Astrocyte (in vitro differentiated cells and primary cell): Measurements from ENCODE around the gene PHF11. TPM values are rescaled to one million over a fixed set of nuclear protein-coding genes. Genes with fewer than 3 reads are reported as not detected.

ENCODE experiments used
- DNase-seq: peaks from one replicate; pipeline ENCODE4 v3.0.0-alpha.2; 2010; ENCODE audit warnings: low read depth
- FAIRE-seq: peaks from 2 replicates; lab custom pipeline; 2011; peaks lifted over from hg19 to GRCh38; lab: Jason Lieb, UNC
- H2AFZ ChIP-seq: 2 replicates; pipeline ENCODE4 v1.6.0; 2012; ENCODE audit warnings: low read depth, low read length, inconsistent platforms
- H3K27ac ChIP-seq: 2 replicates; pipeline ENCODE4 v1.5.1; 2011; ENCODE audit warnings: low read depth, low read length, inconsistent platforms
- H3K27me3 ChIP-seq: 2 replicates; pipeline ENCODE4 v1.6.0; 2011; ENCODE audit warnings: low read length, inconsistent platforms; ENCODE audit not compliant: insufficient read depth
- H3K36me3 ChIP-seq: 2 replicates; pipeline ENCODE4 v1.5.1; 2011; ENCODE audit warnings: low read length, inconsistent platforms; ENCODE audit not compliant: insufficient read depth
- H3K4me1 ChIP-seq: 2 replicates; pipeline ENCODE4 v1.5.1; 2011; ENCODE audit warnings: low read length, inconsistent platforms; ENCODE audit not compliant: insufficient read depth
- H3K4me2 ChIP-seq: 2 replicates; pipeline ENCODE4 v1.6.0; 2012; ENCODE audit warnings: low read length, inconsistent platforms
- H3K4me3 ChIP-seq: 2 replicates; pipeline ENCODE4 v1.5.1; 2011; ENCODE audit warnings: low read depth, mild to moderate bottlenecking, low read length, inconsistent platforms; ENCODE audit not compliant: insufficient read depth
- H3K79me2 ChIP-seq: 2 replicates; pipeline ENCODE4 v1.6.0; 2012; ENCODE audit warnings: mild to moderate bottlenecking, low read length, inconsistent platforms; ENCODE audit not compliant: insufficient read depth
- H3K9ac ChIP-seq: 2 replicates; pipeline ENCODE4 v1.6.0; 2012; ENCODE audit warnings: mild to moderate bottlenecking, low read length, inconsistent platforms
- H3K9me3 ChIP-seq: 2 replicates; pipeline ENCODE4 v1.5.1; 2012; ENCODE audit warnings: low read depth, mild to moderate bottlenecking, low read length, inconsistent platforms; ENCODE audit not compliant: insufficient read depth
- H4K20me1 ChIP-seq: 2 replicates; pipeline ENCODE4 v1.6.0; 2012; ENCODE audit warnings: low read length, inconsistent platforms; ENCODE audit not compliant: insufficient read depth
- H3K27ac Mint-ChIP-seq: one replicate; pipeline ENCODE4 v1.8.0; 2021; ENCODE audit warnings: mild to moderate bottlenecking, mixed read lengths; ENCODE audit not compliant: unreplicated experiment
- H3K27me3 Mint-ChIP-seq: one replicate; pipeline ENCODE4 v1.8.0; 2021; ENCODE audit warnings: low read depth, mixed read lengths; ENCODE audit not compliant: unreplicated experiment
- H3K36me3 Mint-ChIP-seq: one replicate; pipeline ENCODE4 v1.8.0; 2021; ENCODE audit warnings: low read depth, mixed read lengths; ENCODE audit not compliant: unreplicated experiment
- H3K4me1 Mint-ChIP-seq: one replicate; pipeline ENCODE4 v1.8.0; 2021; ENCODE audit warnings: low read depth, mixed read lengths; ENCODE audit not compliant: unreplicated experiment
- H3K4me3 Mint-ChIP-seq: one replicate; pipeline ENCODE4 v1.8.0; 2021; ENCODE audit warnings: mild to moderate bottlenecking, moderate library complexity, mixed read lengths; ENCODE audit not compliant: unreplicated experiment
- H3K9me3 Mint-ChIP-seq: one replicate; pipeline ENCODE4 v1.8.0; 2021; ENCODE audit warnings: mild to moderate bottlenecking, mixed read lengths; ENCODE audit not compliant: unreplicated experiment
- EZH2 ChIP-seq: IDR thresholded peaks from 2 replicates; pipeline ENCODE4 v1.6.1; 2012; ENCODE audit warnings: mild to moderate bottlenecking, low read length, inconsistent platforms; ENCODE audit not compliant: insufficient read depth
- total RNA-seq: library from RNA; stranded (reverse); gene quantifications from 2 replicates; pipeline ENCODE4 v1.2.1, GENCODE V29; 2021
- TF ChIP-seq, protein P1 (sequence below): IDR thresholded peaks from 2 replicates; pipeline ENCODE4 v1.5.1; 2011; ENCODE audit warnings: low read depth, mild to moderate bottlenecking, inconsistent platforms, low read length, moderate library complexity; ENCODE audit not compliant: insufficient read depth

PHF11 gene
- total RNA-seq, 1 donor from 2014 or later, result 30.8 TPM

DNA sequence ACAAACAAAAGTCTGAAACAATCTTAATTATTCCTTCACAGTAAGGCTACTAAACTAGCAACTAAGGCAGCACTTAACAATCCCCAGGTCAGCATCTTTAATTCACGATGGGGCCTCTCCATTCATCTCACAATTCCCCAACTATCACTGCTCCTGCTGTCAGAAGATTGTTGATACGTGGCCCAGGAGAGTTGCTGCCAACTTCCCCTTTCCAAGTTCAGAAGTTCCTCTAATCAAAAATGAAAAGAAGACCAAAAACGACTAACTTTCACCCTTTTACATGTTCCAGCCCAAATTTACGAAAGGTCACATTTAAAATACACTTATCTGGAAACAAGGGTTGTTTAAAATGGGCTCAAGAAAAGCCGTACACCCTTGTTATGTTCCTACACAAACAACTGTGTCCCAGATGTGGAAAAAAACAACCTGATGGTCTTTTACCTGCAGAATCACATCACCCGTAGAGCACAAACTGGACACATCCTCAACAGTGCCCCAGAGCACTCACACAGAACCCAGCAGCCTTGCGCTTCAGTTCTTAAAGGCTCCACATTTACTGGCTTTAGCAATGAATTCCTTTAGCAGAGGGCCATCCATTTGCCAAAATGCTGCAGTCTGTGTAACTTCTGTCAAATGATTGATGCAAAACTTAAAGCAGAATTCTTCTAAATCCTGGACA is 38.0 kb downstream of the PHF11 start:
- no peak for TF ChIP-seq EZH2
- TF ChIP-seq, protein P1, sequence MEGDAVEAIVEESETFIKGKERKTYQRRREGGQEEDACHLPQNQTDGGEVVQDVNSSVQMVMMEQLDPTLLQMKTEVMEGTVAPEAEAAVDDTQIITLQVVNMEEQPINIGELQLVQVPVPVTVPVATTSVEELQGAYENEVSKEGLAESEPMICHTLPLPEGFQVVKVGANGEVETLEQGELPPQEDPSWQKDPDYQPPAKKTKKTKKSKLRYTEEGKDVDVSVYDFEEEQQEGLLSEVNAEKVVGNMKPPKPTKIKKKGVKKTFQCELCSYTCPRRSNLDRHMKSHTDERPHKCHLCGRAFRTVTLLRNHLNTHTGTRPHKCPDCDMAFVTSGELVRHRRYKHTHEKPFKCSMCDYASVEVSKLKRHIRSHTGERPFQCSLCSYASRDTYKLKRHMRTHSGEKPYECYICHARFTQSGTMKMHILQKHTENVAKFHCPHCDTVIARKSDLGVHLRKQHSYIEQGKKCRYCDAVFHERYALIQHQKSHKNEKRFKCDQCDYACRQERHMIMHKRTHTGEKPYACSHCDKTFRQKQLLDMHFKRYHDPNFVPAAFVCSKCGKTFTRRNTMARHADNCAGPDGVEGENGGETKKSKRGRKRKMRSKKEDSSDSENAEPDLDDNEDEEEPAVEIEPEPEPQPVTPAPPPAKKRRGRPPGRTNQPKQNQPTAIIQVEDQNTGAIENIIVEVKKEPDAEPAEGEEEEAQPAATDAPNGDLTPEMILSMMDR, result no peak
- Histone ChIP-seq H3K27me3 (no peaks in the 10 kb centered on the region), H3K4me1 (no peaks in the 10 kb centered on the region), H3K27ac (no peak overlapping the region), H3K4me3 (no peak overlapping the region), H3K79me2 (no peaks in the 10 kb centered on the region), H4K20me1 (no peaks in the 10 kb centered on the region), H3K9me3 (no peaks in the 10 kb centered on the region), H3K4me2 (no peak overlapping the region), H3K36me3 (peaks cover 6% of the 10 kb centered on the region), H3K9ac (no peak overlapping the region), H2AFZ (no peak overlapping the region)
- FAIRE-seq (no peak), DNase-seq (no peak)
- H3K27ac Mint-ChIP-seq, result no peak overlapping the region
- H3K9me3 Mint-ChIP-seq, result peaks cover 3% of the 10 kb centered on the region
- peaks cover 12% of the 10 kb centered on the region for H3K36me3 Mint-ChIP-seq
- no peak overlapping the region for H3K4me3 Mint-ChIP-seq
- H3K4me1 Mint-ChIP-seq, result no peaks in the 10 kb centered on the region
- H3K27me3 Mint-ChIP-seq, result no peaks in the 10 kb centered on the region

- Mint-ChIP-seq H3K27me3 (no peaks in the 10 kb centered on the region), H3K4me1 (peaks cover 11% of the 10 kb centered on the region), H3K27ac (no peak overlapping the region), H3K36me3 (peaks cover 9% of the 10 kb centered on the region), H3K9me3 (peaks cover 3% of the 10 kb centered on the region), H3K4me3 (no peak overlapping the region)
- no peaks in the 10 kb centered on the region for H3K27me3 ChIP-seq
- peaks cover 9% of the 10 kb centered on the region for H3K36me3 ChIP-seq
- no peak overlapping the region for H2AFZ ChIP-seq
- no peaks in the 10 kb centered on the region for H3K79me2 ChIP-seq
- peaks cover 10% of the 10 kb centered on the region for H3K4me1 ChIP-seq
- TF ChIP-seq EZH2, result no peak
- TF ChIP-seq, protein P1, result no peak
- FAIRE-seq (no peak), DNase-seq (no peak)
- no peaks in the 10 kb centered on the region for H4K20me1 ChIP-seq
- H3K9me3 ChIP-seq, result no peaks in the 10 kb centered on the region
- H3K4me3 ChIP-seq, result no peak overlapping the region
- no peak overlapping the region for H3K9ac ChIP-seq
- H3K27ac ChIP-seq, result no peak overlapping the region
- no peak overlapping the region for H3K4me2 ChIP-seq
These were observed 40.6 kb downstream of the PHF11 start for GRCh38 chr13:49536144-49536873.

DNA sequence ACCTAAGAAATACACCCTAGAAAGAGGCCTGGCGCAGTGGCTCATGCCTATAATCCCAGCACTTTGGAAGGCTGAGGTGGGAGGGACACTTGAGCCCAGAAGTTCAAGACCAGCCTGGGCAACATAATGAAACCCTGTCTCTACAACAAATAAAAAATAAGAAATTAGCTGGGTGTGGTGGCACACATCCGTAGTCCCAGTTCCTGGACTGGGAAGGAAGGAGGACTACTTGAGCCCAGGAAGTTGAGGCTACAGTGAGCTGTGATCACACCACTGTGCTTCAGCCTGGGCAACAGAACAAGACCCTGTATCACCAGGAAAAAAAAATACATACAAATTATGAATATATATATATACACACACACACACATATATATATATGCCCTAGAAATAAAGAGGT is 42.7 kb downstream of the PHF11 start:
- no peak overlapping the region for H3K27ac ChIP-seq
- peaks cover 10% of the 10 kb centered on the region for H3K4me1 ChIP-seq
- peaks cover 11% of the 10 kb centered on the region for H3K4me1 Mint-ChIP-seq
- no peaks in the 10 kb centered on the region for H4K20me1 ChIP-seq
- H3K4me2 ChIP-seq, result no peak overlapping the region
- H2AFZ ChIP-seq, result no peak overlapping the region
- no peaks in the 10 kb centered on the region for H3K27me3 Mint-ChIP-seq
- no peak overlapping the region for H3K9ac ChIP-seq
- H3K27ac Mint-ChIP-seq, result no peak overlapping the region
- H3K9me3 ChIP-seq, result no peaks in the 10 kb centered on the region
- H3K9me3 Mint-ChIP-seq, result no peaks in the 10 kb centered on the region
- no peak overlapping the region for H3K4me3 ChIP-seq
- no peaks in the 10 kb centered on the region for H3K27me3 ChIP-seq
- DNase-seq, result no peak
- no peak overlapping the region for H3K4me3 Mint-ChIP-seq
- peaks cover 6% of the 10 kb centered on the region for H3K36me3 ChIP-seq
- no peaks in the 10 kb centered on the region for H3K79me2 ChIP-seq
- FAIRE-seq, result no peak
- TF ChIP-seq, protein P1, result no peak
- no peak for TF ChIP-seq EZH2
- H3K36me3 Mint-ChIP-seq, result peaks cover 9% of the 10 kb centered on the region
